Activated CD4-positive, alpha-beta T cell treated with anti-CD3 and anti-CD28 coated beads, Interleukin-2, Interleukin-6, amounts not matched to agents 100 ng/mL and 50 ng/mL, durations not matched to agents 16 hours and 8 hours (primary cell): ENCODE results near the gene SLC39A11.

Experiments
- DNase-seq: peaks from one replicate; pipeline ENCODE4 v3.0.0-alpha.2; 2020

The SLC39A11 gene

DNA sequence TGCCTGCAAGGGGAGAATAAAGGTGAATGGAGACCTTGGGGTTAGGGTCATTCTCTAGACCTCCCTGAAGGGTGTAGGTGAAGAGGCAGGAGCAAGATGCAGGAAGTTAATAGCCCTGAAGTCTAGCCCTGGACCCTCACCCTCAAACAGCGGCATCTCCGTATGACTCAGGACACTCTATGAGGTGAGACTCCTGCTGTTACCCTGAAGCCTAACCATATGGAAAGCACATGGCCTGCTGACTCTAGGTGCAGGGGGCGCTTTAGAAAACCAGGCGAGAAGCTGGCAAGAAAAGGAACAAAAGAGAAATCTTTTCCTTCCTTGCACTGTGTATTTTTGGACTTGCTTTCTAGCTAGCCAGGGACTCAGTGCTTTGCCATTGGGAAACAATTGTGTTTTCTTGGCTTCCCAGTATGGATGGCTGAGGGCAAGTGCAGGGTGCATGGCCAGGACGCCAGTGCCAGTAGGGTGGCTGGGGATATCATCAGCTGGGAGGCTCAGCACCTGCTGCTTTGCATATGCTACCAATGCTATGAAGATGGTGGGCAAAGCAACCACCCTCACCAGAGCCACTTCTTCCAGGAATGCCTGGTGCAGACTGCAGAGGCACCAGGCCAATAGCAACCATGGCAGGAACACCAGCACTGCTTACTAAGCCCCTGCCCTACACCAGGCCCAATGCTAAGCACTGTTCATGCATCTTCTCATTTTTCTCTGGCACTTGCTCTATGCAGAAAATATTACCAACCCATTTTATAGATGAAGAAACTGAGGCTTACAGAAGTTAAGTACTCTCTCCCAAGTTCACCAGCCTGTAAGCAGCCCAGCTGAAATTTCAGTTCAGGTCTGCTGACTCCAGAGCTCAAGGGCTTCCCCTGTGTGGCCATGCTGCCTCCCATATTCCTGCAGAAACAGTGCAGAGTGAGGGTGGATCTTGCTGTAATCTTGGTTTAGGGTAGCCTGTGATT, 425.1 kb downstream of the SLC39A11 start:
- no peak for DNase-seq

DNA sequence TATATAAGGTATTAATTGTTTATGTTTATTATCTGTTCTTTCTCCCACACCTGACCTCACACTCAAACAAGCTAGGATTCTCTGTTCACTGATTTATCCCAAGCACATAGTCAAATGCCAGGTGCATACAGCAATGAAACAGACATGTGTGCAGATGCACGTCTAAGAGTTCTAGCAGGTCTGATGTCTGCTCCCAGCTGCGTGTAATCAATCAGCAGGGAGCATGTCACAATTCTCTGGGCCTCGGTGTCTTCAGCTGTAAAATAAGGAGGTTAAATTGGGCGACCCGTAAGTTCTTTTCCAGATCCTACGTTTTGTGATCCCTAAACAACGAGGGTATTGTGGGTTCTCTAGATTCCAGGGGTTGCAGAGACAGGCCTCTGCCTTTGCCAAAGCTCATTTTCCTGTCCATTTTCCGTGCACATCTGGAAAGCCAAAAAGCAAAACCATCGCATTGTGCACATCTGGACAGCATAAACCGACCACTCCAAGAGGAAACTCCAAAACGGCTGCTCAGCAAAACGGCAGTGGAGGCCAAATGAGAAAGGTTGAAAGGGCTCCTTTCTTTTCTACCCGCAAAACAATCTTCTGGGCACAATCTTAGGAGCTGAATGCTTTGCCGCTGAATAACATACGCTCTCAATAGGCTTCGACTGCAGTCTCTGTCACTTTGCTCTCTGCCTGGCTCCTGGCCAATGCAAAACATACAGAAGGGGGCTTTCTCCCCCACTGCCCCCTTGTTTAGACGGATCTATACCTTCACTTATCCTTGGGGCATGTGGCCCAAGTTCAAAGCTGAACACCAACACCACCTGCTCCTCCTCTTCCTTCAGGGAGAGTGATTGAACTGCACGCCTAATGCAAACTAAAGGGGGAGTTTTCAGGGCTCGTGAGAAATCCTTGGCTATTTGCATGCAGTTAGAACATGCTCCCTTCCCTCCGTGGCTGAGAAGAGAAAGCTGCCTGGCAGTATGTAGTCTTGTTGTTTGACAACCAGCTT, 426.3 kb downstream of the SLC39A11 start:
- no peak for DNase-seq

DNA sequence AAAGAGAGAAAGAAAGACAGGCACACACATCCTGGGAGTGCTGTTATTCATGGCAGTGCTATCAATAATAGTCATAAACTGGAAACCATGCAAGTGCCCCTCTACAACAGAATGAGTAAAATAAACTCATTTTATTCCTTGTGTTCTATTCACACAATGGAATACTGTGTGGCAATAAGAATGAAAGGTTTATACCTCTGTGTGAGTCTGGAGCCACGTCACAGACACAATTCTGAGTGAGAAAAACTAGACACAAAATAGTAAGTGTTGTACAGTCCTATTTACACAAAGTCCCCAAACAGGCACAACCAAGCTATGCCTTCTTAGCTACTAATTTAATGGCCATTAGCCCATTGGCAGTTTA, 429.7 kb downstream of the SLC39A11 start:
- DNase-seq = no peak

DNA sequence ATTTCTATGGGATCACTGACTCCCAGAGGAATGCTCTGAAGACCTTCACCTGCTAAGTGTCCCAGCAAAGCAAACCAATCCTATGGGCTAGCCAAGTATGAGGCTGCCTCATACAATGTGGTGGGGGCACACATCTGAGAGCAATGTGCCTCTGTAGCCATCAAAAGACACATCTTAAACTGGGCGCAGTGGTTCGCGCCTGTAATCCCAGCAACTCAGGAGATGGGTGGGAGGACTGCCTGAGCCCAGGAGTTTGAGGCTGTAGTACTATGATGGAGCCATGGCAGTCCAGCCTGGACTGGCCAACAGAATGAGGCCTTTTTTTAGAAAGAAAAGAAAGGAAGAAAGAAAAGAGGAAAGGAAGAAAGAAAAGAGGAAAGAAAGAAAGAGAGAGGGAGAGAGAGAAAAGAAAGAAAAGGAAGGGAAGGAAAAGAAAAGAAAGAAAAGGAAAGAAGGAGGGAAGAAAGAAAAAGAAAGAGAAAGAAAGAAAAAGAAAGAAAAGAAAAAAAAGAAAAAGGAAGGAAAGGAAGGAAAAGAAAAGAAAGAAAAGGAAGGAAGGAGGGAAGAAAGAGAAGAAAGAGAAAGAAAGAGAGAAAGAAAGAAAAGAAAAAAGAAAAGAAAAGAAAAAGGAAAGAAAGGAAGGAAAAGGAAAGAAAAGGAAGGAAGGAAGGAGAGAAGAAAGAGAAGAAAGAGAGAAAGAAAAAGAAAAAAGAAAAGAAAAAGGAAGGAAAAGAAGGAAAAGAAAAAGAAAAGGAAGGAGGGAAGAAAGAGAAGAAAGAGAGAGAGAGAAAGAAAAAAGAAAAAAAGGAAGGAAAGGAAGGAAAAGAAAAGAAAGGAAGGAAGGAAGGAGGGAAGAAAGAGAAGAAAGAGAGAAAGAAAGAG, 430.3 kb downstream of the SLC39A11 start:
- no peak for DNase-seq

DNA sequence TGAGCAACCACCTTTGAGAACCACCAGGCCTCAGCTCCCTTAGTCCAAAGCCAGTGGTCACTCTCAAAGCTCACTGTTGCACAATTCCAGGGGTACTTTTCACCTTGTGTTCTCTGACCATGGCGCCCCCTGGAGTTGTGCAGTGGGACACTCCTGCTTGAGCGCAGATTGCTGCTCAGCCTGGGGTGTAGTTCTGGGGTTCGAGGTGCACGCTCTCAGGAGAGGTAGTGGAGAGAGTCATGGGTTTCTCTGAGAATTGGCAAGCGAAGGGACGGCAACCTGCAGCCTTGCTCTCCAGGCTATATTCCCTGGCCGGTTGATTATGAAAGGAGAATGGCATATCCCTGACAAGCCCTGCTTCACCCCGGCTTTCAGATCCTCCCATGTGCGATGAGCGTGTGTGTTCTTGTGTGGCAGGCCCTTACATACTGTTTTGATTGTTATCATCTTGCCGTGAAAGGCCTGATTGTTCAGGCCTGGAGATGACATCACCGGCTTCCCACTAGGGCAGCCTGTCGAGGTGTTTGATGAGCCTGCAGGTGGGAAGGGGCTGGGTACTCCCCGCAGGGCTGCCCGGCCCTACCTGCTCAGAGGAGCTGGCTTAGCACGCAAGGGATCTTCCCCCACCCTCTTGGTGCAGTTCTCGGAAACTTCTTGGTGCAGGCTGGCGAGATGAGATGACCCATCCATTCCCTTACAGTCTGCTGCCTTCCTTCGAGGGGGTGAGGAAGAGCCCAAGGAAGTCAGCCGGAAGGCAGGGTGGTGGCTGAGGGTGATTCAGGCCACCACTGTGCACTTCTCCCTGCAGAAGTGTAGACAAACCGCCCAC, 431.2 kb downstream of the SLC39A11 start:
- DNase-seq = no peak

DNA sequence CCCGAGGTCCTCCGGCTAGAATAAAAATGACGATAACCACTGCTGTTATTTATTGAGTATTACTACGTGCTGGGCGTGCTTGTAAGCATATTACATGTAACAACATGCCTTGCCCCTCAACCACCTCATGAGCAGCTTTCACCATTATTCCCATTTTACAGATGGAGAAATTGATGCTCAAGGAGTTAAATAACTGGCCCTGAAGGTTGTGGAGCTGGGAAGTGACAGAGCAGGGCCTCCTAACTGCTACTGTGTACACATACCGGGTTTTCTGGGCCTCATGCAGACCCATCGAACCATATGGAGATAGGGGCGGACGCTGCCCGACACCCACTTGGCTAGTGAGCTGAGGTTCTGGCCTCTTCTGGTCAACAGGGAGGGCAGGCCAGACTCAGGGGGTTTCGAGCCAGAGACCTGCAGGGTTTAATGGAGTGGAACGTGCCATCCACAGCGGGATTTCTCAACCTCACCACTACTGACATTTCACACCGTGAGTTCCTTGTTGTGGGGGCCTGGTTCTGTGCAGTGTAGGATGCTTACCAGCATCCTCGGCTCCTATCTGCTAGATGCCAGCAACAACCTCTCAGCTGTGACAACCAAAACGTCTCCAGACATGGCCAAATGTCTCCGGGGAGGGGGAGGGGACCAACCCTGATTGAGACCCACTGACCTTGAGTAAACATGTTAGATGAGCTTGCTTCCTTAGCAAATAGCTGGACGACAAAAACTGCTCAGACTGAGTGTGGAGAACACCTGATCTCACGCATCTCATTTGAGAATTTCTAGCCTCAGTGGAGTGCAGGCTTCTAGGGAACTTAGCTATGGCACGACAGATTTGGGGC, 432.0 kb downstream of the SLC39A11 start:
- no peak for DNase-seq

DNA sequence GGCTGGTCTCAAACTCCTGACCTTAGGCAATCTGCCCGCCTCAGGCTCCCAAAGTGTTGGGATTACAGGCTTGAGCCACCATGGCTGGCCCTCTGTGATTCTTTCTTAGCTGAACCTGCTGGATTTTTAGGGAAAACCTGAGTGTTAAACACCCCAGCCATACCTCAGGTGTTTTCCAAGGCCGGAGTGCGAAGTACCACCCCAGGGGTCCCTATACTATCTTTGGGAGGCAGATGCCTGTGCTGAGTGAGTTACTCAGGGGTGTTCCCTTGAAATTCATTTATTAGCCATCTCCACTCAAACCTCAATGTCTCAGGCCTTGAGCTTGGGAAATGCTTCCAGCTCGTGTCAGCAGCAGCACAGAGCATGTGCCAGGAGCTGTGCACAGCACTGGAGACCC, 432.7 kb downstream of the SLC39A11 start:
- DNase-seq = no peak

DNA sequence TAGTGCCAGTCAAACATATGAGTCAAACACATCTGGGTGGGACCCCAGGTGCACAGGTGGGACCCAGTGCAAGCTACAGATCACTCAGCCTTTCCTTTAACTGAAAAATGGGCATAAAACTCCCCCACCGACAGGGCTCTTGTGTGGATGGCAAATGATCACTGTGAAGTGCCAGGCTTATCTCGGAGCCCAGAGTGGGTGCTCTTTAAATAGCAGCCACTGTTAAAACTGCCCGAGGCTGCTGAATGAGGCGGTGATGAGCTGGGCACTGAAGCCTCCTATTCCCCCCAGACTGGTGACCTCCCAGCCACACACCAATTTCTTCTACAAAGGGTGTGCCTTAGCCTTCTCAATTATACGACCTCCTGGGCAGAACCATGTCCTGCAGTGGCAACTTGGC, 433.8 kb downstream of the SLC39A11 start:
- DNase-seq = no peak

DNA sequence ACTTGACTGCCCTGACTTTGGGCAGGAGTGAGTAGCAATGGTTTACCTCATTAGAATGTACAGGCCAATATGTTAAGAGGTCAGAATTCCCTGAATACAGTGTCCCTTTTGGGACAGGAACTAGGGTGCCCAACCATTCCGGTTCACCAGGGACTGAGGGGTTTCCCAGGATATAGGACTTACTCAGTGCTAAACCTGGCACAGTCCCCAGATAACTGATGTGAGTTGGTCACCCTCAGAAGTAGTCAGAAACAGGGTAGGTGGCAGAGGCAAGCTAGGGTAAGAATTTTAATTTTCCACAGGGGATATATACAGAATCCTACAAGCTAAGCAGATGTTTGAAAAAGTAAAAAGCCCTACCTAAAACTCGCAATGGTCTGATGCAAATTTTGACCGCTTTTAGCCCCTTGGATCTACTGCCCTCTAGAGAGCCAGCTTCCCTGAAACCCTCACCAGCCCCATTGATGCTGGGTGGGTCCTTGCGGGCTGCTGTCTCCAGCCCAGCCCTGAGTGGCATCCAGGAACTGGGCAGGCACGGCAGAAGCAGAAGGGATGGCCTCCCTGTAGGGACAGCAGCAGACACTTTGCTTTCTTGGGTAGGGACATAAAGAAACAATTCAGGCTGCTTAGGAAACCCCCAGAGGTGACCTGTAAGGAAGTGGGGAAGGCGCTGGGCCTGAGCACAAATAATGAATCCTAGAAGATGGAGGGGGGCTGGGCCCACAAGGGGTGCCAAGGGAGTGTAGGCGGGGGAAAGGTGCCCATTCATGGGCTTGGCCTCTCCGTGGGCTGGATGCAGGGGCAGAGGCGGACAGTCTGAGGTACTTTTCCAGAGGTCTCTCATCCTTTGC, 434.8 kb downstream of the SLC39A11 start:
- no peak for DNase-seq

DNA sequence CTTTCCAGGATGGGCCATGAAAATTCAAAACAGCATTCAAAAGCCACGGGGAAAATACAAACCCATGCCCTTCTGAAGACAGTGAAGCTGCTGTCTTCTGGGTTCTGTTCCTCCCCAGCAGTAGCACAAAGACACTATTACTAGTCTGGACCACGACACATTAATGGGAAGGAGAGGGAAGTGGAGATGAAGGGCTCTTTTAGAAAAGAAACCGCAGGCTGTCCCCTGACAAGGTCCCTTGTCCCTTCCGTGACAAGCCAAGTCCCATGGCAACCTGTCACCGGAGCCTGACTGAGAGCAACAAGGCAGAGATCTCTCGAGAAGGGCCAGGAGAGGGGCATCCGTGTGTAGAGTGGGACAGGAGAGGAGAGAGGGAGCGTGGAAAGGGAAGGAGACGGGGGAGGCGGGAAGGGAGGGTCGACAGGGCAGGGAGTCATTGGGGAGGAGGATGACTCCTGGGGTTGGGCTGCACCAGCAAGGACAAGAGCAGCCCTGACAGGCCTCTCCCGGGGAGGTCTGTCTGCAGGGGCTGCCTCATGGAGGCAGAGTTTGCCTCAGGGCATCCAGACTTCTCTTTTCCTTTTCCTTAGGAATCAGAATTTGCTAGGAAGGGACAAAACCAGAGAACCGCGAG, 436.2 kb downstream of the SLC39A11 start:
- DNase-seq = no peak

DNA sequence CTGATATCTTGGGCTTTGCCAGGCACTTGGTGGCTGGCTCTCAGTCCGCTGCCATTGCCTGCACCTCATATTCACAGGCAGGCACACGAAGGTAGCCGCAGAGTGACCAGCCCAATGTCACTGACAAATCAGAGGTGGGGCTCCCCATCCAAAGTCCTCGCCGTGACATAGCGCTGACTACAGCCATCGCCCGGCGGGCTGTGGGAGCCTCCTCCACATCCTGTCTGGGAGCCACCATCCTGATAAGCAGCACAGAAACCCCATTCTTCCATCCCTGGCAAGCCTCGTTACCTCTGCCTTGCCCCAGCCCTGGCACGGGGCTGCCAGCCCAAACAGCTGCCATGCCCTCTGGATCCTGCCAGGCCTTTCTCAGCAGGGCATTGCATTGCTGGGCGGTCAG, 437.8 kb downstream of the SLC39A11 start:
- DNase-seq = no peak

DNA sequence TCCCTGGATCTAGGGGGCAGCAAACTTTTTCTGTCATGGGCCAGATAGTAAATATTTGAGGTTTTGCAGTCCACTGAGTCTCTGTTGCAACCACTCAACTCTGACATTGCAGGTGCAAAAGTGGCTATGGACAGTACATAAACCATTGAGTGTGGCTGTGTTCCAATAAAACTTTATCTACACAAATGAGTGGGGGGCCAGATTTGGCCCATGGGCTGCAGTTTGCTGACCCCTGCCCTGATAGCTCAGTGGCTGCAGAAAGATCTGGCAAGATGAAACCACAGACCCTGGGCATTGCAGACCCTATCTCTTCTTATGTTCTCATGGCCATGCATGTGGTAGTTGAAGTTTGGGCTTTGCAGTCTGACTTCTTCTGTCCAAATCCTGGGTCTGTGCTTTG, 440.5 kb downstream of the SLC39A11 start:
- DNase-seq = no peak

DNA sequence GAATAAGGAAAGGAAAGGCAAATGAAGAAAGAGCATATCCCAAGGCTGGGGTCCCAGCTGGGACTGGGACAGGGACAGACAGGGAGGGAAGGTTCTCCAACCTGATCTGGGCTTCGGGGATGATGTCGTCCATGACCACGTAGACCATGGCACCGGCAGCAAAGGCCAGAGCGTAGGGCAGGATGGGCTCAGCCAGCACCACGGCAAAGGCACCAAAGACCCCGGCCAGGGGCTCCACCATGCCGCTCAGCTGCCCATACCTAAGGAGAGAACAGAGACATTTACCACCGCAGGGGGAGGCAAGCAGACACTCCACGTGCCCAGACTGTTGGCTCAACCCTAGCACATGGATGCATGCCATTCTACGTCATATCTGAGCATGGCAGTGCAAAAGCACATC, 443.8 kb downstream of the SLC39A11 start:
- no peak for DNase-seq

DNA sequence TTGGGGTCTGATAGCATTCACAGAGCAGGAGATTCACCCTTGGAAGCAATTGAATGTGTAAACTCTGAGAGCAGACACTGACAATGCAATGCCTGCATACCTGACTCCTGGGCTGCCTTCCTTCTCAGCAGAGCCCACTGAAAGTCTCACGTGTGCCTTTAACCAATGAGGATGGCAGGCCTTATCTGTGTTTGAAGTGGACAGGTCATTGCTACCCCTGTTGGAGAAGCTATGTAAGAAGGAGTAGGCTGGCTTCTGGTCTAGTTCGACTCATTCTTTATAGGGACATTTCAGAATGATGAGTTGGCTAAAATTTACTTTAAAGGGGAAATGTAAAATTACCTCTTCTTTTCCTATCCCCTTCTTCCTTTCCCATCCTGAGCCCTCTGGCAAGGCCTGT, 446.3 kb downstream of the SLC39A11 start:
- DNase-seq = no peak

DNA sequence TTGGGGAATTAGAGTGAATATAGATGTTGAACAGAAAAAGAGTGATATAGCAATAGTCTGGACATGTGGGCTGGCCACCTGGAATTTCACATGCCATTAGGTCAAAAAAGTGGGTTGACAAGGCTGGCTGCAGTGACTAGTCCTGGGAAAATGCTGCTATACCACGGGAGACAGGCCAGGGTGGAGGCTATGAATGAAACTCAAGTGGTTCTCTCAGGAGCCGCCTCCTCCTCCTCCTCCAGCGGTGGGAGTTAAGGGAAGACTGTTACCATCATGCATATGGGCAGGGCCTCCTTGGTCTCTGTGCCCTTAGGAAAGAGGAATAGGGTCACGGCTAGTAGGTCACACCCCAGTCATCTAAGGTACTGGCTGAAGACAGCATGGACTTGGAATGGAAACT, 448.0 kb downstream of the SLC39A11 start:
- DNase-seq = no peak

DNA sequence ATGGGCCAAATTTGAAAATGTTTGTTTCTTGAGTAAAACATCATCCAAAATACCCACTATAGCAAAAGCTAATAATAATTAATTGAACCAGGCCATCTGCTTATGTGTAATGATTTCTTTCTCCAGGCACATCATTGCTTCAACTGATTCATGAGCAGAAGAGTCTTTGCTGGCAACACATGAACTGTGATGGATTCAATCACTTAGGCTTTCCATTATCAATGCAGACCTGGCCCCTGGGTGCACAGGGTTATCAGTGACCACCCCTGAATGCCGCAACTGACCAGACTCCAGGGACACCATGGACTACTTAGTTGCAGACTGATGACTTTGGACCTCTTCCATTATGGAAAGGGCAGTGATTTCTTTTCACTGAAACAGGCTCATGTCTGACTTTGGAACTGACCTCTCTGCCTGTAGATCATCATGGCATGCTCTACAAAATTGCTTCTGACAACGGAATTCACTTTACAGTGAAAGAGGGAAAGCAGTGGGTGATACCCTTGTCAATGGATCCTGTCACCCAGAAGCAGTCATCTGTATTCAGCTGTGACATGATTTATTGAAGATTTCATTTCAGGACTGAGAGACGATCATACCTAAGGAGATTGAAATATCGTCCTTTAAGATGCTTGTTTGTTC, 448.8 kb downstream of the SLC39A11 start:
- no peak for DNase-seq

DNA sequence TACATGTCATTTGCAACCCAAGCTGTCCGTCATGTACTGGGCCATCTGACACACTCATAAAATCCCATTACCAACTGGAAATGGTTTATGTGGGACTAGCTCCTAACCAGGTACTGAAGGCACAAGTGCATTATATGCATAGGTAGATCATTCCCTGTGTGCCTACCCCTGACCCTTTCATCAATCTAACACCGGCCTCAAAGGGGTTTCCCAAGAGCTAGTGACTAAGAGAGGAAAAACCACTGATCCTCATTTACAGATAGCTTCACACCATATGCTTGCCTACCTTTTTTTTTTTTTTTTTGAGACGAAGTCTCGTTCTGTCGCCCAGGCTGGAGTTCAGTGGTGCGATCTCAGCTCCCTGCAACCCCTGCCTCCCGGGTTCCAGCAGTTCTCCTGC, 449.8 kb downstream of the SLC39A11 start:
- DNase-seq = no peak

DNA sequence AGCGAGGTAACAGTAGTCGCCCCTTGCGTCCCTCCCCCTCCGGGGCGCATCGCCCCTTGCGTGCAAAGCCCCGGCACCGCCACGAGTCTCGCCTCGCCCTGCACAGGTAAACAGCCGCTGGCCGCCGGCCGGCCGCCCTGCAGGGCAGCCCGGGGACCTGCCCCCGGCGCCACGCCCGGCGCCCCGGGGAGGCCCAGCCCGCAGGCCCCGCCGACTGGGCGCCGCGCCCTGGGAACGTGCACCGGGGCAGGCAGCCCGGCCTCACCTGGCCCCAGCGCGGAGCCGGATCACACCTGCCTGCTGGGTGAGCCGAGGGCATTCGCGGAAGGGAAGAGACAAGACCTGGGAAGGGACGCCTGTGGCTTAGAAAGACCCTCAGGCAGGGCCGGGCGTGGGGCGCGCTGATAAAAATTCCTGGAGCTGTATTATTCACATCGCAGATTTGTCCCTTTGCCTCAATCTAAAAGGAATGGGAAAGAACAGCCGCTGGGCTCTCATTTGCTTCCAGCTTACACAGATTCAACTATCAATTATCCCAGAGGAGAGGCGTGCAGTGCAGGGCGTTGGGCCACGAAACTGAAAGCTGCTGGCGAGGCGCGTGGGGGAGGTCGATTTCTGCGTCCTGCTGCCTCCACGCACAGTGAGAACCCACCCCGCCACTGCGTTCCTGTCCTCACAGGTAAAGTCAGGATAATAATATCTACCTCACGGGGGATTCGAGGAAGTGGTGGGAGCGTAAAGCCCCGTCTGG, 451.9 kb downstream of the SLC39A11 start:
- no peak for DNase-seq
